PC-3 (cell line): ENCODE measurements around the gene KIR2DL1. TPM values are rescaled to one million over a fixed set of nuclear protein-coding genes. Genes with fewer than 3 reads are reported as not detected.
"Not testable (repeated sequence)": the region's sequence is repeated elsewhere in the genome, so short reads cannot be mapped to it uniquely, and the experiment has no call there.

ENCODE experiments used
- ATAC-seq: fragments of 200-7000 bp; cut with Tn5 transposase; 2 replicates; pipeline ENCODE4 v1.9.1; 2020; ENCODE audit warnings: mild to moderate bottlenecking, moderate library complexity
- BruUV-seq: library from RNA; stranded (reverse); fragments of 400-500 nt; replicated peaks from 2 replicates; lab custom pipeline; 2021; lab: Mats Ljungman, UMichigan
- CTCF ChIA-PET: fragments of 300-600 bp; sonication (Branson Sonifier 250); formaldehyde crosslinking; loops from one replicate; lab custom pipeline; 2022; ENCODE audit warnings: antibody characterized with exemption; lab: Charles Lee
- POLR2A ChIA-PET: fragments of 300-600 bp; sonication (Branson Sonifier 250); formaldehyde crosslinking; loops from one replicate; lab custom pipeline; 2022; ENCODE audit warnings: antibody characterized with exemption; ENCODE audit not compliant: unreplicated experiment; lab: Charles Lee
- DNase-seq: peaks from one replicate; pipeline ENCODE4 v3.0.0-alpha.2; 2015
- H2AFZ ChIP-seq: fragments of 300-600 bp; sonication (generic); 2 replicates; pipeline ENCODE4 v1.6.0; 2016; ENCODE audit warnings: antibody characterized with exemption, low read length
- H3F3A ChIP-seq: fragments of 300-600 bp; sonication (generic); one replicate; pipeline ENCODE4 v1.6.0; 2017; ENCODE audit warnings: antibody characterized with exemption, low read length, control low read depth, mild to moderate bottlenecking; ENCODE audit not compliant: unreplicated experiment
- H3K27ac ChIP-seq: fragments of 300-600 bp; sonication (generic); 2 replicates; pipeline ENCODE4 v1.5.1; 2016; ENCODE audit warnings: mild to moderate bottlenecking, low read length
- H3K27me3 ChIP-seq: fragments of 300-600 bp; sonication (generic); 2 replicates; pipeline ENCODE4 v1.6.1; 2016; ENCODE audit warnings: low read length, mixed read lengths
- H3K36me3 ChIP-seq: fragments of 300-600 bp; sonication (generic); 2 replicates; pipeline ENCODE4 v1.6.1; 2016; ENCODE audit warnings: low read depth, mixed run types, low read length, mixed read lengths
- H3K4me1 ChIP-seq: fragments of 300-600 bp; sonication (generic); 2 replicates; pipeline ENCODE4 v1.5.1; 2016; ENCODE audit warnings: low read length; ENCODE audit not compliant: insufficient read depth
- H3K4me2 ChIP-seq: fragments of 300-600 bp; sonication (generic); 2 replicates; pipeline ENCODE4 v1.6.0; 2016; ENCODE audit warnings: low read length
- H3K4me3 ChIP-seq: fragments of 300-600 bp; sonication (generic); 2 replicates; pipeline ENCODE4 v1.5.1; 2016; ENCODE audit warnings: mild to moderate bottlenecking, low read length, mixed read lengths
- H3K79me2 ChIP-seq: fragments of 300-600 bp; sonication (generic); 2 replicates; pipeline ENCODE4 v1.6.1; 2017; ENCODE audit warnings: low read length, mixed read lengths
- H3K9ac ChIP-seq: fragments of 300-600 bp; sonication (generic); 2 replicates; pipeline ENCODE4 v1.6.0; 2016; ENCODE audit warnings: mild to moderate bottlenecking, low read length
- H3K9me2 ChIP-seq: fragments of 300-600 bp; sonication (generic); replicated peaks from 2 replicates; pipeline ENCODE4 v1.6.1; 2016; ENCODE audit warnings: mixed run types, low read length, mixed read lengths
- H3K9me3 ChIP-seq: fragments of 300-600 bp; sonication (generic); 2 replicates; pipeline ENCODE4 v1.6.1; 2016; ENCODE audit warnings: low read length, mixed read lengths
- H4K20me1 ChIP-seq: fragments of 300-600 bp; sonication (generic); 2 replicates; pipeline ENCODE4 v1.6.1; 2016; ENCODE audit warnings: low read length, mixed read lengths
- CTCF ChIP-seq: fragments of 300-600 bp; sonication (generic); conservative IDR thresholded peaks from 2 replicates; pipeline ENCODE4 v1.5.1; 2017; ENCODE audit warnings: antibody characterized with exemption, low read depth, mild to moderate bottlenecking, low read length
- EZH2 ChIP-seq: fragments of 300-600 bp; sonication (generic); IDR thresholded peaks from one replicate; pipeline ENCODE4 v1.6.1; 2017; ENCODE audit warnings: antibody characterized with exemption, mild to moderate bottlenecking, low read length; ENCODE audit not compliant: unreplicated experiment
- EZH2phosphoT487 ChIP-seq: fragments of 300-600 bp; sonication (generic); IDR thresholded peaks from 2 replicates; pipeline ENCODE4 v1.6.1; 2018; ENCODE audit warnings: mild to moderate bottlenecking, antibody characterized with exemption, low read length, borderline replicate concordance
- intact Hi-C: fragments of 100-400 bp; cut with micrococcal nuclease; formaldehyde crosslinking; loops from 2 replicates; pipeline ENCODE4 v1.9.0; 2023
- total RNA-seq: library from RNA; depleted of rRNA; stranded (reverse); fragments of >200 nt; gene quantifications from 2 replicates; pipeline ENCODE4 v1.2.3, GENCODE V29; 2014

The KIR2DL1 gene
- total RNA-seq, 1 experiment from 2014 or later, result not detected

- CTCF ChIA-PET, result no interaction called here
- DNase-seq, result no peak
Observed at GRCh38 chr19:54738715-54739114, 30.9 kb upstream of the KIR2DL1 start.

GRCh38 chr19:54739587-54740497 lies 29.8 kb upstream of the KIR2DL1 start:
- no peak overlapping the region for H3K4me3 ChIP-seq
- no peak overlapping the region for H3K9ac ChIP-seq
- no peak for TF ChIP-seq CTCF
- no peak for TF ChIP-seq EZH2
- TF ChIP-seq EZH2phosphoT487, result no peak
- H3K4me2 ChIP-seq, result no peak overlapping the region
- POLR2A ChIA-PET, result no interaction called here
- H3K4me1 ChIP-seq, result no peaks in the 10 kb centered on the region
- H3K27me3 ChIP-seq, result peaks cover 16% of the 10 kb centered on the region; the same call in 1 of the 2 replicates
- no peaks in the 10 kb centered on the region for H3K9me3 ChIP-seq
- intact Hi-C loops, result no loop called here
- no peak overlapping the region for H3K27ac ChIP-seq
- no peaks in the 10 kb centered on the region for H3K79me2 ChIP-seq
- H4K20me1 ChIP-seq, result no peaks in the 10 kb centered on the region
- CTCF ChIA-PET, result no interaction called here
- no peaks in the 10 kb centered on the region for H3F3A ChIP-seq
- BruUV-seq, result no TSS peak
- H3K36me3 ChIP-seq, result no peaks in the 10 kb centered on the region
- no peak for ATAC-seq
- no peak overlapping the region for H2AFZ ChIP-seq
- H3K9me2 ChIP-seq, result no peaks in the 10 kb centered on the region
- DNase-seq, result no peak

More at GRCh38 chr19:54738715-54739114, 30.9 kb upstream of the KIR2DL1 start:
- H3K9me2 ChIP-seq, result no peaks in the 10 kb centered on the region
- H3K4me3 ChIP-seq, result no peak overlapping the region
- H3K79me2 ChIP-seq, result no peaks in the 10 kb centered on the region
- no peak for TF ChIP-seq EZH2phosphoT487
- no peak for TF ChIP-seq CTCF
- no peak for TF ChIP-seq EZH2
- no peak overlapping the region for H2AFZ ChIP-seq
- no peak overlapping the region for H3K4me2 ChIP-seq
- no peaks in the 10 kb centered on the region for H3K9me3 ChIP-seq
- H3K4me1 ChIP-seq, result no peaks in the 10 kb centered on the region
- POLR2A ChIA-PET, result no interaction called here
- BruUV-seq, result no TSS peak
- H4K20me1 ChIP-seq, result no peaks in the 10 kb centered on the region
- peaks cover 27% of the 10 kb centered on the region for H3K27me3 ChIP-seq
- no peaks in the 10 kb centered on the region for H3F3A ChIP-seq
- H3K27ac ChIP-seq, result no peak overlapping the region
- no peak for ATAC-seq
- no peak overlapping the region for H3K9ac ChIP-seq
- H3K36me3 ChIP-seq, result no peaks in the 10 kb centered on the region
- intact Hi-C loops, result no loop called here

- POLR2A ChIA-PET, H3F3A ChIP-seq, H3K4me3 ChIP-seq, H3K9me2 ChIP-seq, H3K79me2 ChIP-seq, intact Hi-C loops, H3K4me1 ChIP-seq, H3K9ac ChIP-seq, H3K9me3 ChIP-seq, CTCF ChIA-PET, BruUV-seq, ATAC-seq, H2AFZ ChIP-seq, H3K4me2 ChIP-seq, H3K27me3 ChIP-seq, DNase-seq, H3K36me3 ChIP-seq, H4K20me1 ChIP-seq, H3K27ac ChIP-seq: not testable (repeated sequence)
Observed at GRCh38 chr19:54741950-54742349, 27.6 kb upstream of the KIR2DL1 start.

GRCh38 chr19:54744080-54744479 lies 25.5 kb upstream of the KIR2DL1 start:
- H3K4me1 ChIP-seq, POLR2A ChIA-PET, H3K79me2 ChIP-seq, H3K9me2 ChIP-seq, intact Hi-C loops, H3K9ac ChIP-seq, H3K27ac ChIP-seq, H3K4me3 ChIP-seq, BruUV-seq, CTCF ChIA-PET, H3K9me3 ChIP-seq, H2AFZ ChIP-seq, DNase-seq, H3K4me2 ChIP-seq, H4K20me1 ChIP-seq, ATAC-seq, H3F3A ChIP-seq, H3K36me3 ChIP-seq: not testable (repeated sequence)
- H3K27me3 ChIP-seq, result peaks cover 17% of the 10 kb centered on the region
